Fibroblast of peridontal ligament (primary cell): ENCODE results near the gene KCNAB3.
"Not testable (repeated sequence)": the region's sequence is repeated elsewhere in the genome, so short reads cannot be mapped to it uniquely, and the experiment has no call there.

Experiments
- DNase-seq: peaks from one replicate; pipeline ENCODE4 v3.0.0-alpha.2; 2010; ENCODE audit errors: extremely low read depth

KCNAB3 gene

GRCh38 chr17:7929158-7930023 lies at the start of gene KCNAB3:
Gene KCNAB3 (minus strand): TSS chr17:7929856. CDS start chr17:7929435, 421 bp downstream.
- peak; percentile 57 for DNase-seq

GRCh38 chr17:7977805-7978204 lies 48.1 kb upstream of the KCNAB3 start:
- no peak for DNase-seq

- no peak for DNase-seq
These were observed 47.4 kb upstream of the KCNAB3 start for GRCh38 chr17:7977039-7977438.

GRCh38 chr17:7974638-7975131 lies 45.0 kb upstream of the KCNAB3 start:
- DNase-seq, result no peak

- DNase-seq, result peak; percentile 16
These were observed 42.6 kb upstream of the KCNAB3 start for GRCh38 chr17:7972131-7972785.

- no peak for DNase-seq
These were observed 42.0 kb upstream of the KCNAB3 start for GRCh38 chr17:7971651-7972050.

- peak; percentile 25 for DNase-seq
These were observed 39.8 kb upstream of the KCNAB3 start for GRCh38 chr17:7969433-7969832.

- DNase-seq, result no peak
These were observed 38.1 kb upstream of the KCNAB3 start for GRCh38 chr17:7967751-7968150.

GRCh38 chr17:7961421-7961820 lies 31.8 kb upstream of the KCNAB3 start:
- no peak for DNase-seq

GRCh38 chr17:7959503-7960253 lies 30.0 kb upstream of the KCNAB3 start:
- DNase-seq, result no peak

GRCh38 chr17:7956228-7956965 lies 26.7 kb upstream of the KCNAB3 start:
- DNase-seq, result no peak

GRCh38 chr17:7955414-7956227 lies 26.0 kb upstream of the KCNAB3 start:
- no peak for DNase-seq

- DNase-seq, result not testable (repeated sequence)
These were observed 23.6 kb upstream of the KCNAB3 start for GRCh38 chr17:7953266-7953665.

- no peak for DNase-seq
These were observed 21.6 kb upstream of the KCNAB3 start for GRCh38 chr17:7951143-7951792.

GRCh38 chr17:7950578-7950977 lies 20.9 kb upstream of the KCNAB3 start:
- DNase-seq, result no peak

GRCh38 chr17:7947651-7948050 lies 18.0 kb upstream of the KCNAB3 start:
- DNase-seq, result no peak

- no peak for DNase-seq
These were observed 16.8 kb upstream of the KCNAB3 start for GRCh38 chr17:7946441-7946840.

GRCh38 chr17:7945651-7946050 lies 16.0 kb upstream of the KCNAB3 start:
- no peak for DNase-seq

GRCh38 chr17:7944326-7944725 lies 14.7 kb upstream of the KCNAB3 start:
- no peak for DNase-seq

GRCh38 chr17:7943291-7943690 lies 13.6 kb upstream of the KCNAB3 start:
- no peak for DNase-seq
